Memory B cell (primary cell): ENCODE results near the gene SELPLG.
A peak's percentile ranks its signal among the peaks of the same experiment; 100 is the strongest.

ENCODE experiments used
- ATAC-seq: fragments of 150-1000 bp; cut with Tn5 transposase; 2 replicates; pipeline ENCODE4 v1.10.0; 2021; ENCODE audit warnings: low read depth, mild to moderate bottlenecking, moderate library complexity
- DNase-seq, 2 donors: peaks; one replicate each; pipeline ENCODE4 v3.0.0; 2022; ENCODE audit warnings: low spot score in 2 of 2
- H3K27ac Mint-ChIP-seq: one replicate; pipeline ENCODE4 v1.8.0; 2022; ENCODE audit warnings: mild to moderate bottlenecking, moderate library complexity, mixed read lengths
- H3K27me3 Mint-ChIP-seq: one replicate; pipeline ENCODE4 v1.8.0; 2022; ENCODE audit warnings: mixed read lengths
- H3K36me3 Mint-ChIP-seq: one replicate; pipeline ENCODE4 v1.8.0; 2022; ENCODE audit warnings: mild to moderate bottlenecking, mixed read lengths
- H3K4me1 Mint-ChIP-seq: one replicate; pipeline ENCODE4 v1.8.0; 2022; ENCODE audit warnings: mixed read lengths
- H3K4me3 Mint-ChIP-seq: one replicate; pipeline ENCODE4 v1.8.0; 2022; ENCODE audit warnings: mild to moderate bottlenecking, moderate library complexity, mixed read lengths
- H3K9me3 Mint-ChIP-seq: one replicate; pipeline ENCODE4 v1.8.0; 2022; ENCODE audit warnings: mixed read lengths

SELPLG gene

DNA sequence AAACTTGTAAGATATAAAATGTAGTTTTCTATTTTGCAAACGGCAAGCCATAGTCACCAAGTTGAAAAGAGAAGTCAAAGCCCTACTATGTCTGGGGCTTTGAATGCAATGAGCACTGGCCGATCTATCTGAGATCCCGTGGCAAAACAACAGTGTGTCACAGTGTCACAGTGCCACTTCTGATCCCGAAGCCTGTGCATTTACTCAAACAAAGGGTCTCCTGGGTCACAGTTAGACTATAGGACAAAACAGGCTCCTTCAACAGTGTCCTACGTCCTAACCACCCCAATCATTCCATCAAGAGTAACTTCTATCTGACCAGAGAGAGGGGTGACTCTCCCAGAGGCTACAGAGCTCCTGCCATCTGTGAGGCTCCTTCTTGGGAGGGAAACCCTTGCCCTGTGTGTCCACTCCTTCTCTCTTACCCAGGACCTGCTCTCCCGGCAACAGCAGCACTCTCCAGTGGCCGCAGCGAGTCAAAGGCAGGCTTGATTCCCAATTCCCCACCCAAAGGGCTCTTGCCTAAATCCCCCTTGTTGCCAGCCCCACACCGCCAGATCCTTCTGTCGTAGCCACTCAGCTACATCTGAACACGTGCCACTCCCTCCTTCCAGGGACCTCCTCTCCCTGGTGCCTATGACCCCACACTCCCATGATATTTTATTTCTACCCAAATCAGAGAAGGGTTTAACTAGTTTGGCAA, 14.0 kb upstream of the SELPLG start:
- peaks cover 35% of the 10 kb centered on the region for H3K36me3 Mint-ChIP-seq
- DNase-seq, result no peak
- no peak for ATAC-seq
- peak overlapping the region; percentile 92 for H3K27ac Mint-ChIP-seq
- H3K27me3 Mint-ChIP-seq, result no peaks in the 10 kb centered on the region
- no peaks in the 10 kb centered on the region for H3K9me3 Mint-ChIP-seq
- no peak overlapping the region for H3K4me3 Mint-ChIP-seq
- peaks cover 31% of the 10 kb centered on the region for H3K4me1 Mint-ChIP-seq

DNA sequence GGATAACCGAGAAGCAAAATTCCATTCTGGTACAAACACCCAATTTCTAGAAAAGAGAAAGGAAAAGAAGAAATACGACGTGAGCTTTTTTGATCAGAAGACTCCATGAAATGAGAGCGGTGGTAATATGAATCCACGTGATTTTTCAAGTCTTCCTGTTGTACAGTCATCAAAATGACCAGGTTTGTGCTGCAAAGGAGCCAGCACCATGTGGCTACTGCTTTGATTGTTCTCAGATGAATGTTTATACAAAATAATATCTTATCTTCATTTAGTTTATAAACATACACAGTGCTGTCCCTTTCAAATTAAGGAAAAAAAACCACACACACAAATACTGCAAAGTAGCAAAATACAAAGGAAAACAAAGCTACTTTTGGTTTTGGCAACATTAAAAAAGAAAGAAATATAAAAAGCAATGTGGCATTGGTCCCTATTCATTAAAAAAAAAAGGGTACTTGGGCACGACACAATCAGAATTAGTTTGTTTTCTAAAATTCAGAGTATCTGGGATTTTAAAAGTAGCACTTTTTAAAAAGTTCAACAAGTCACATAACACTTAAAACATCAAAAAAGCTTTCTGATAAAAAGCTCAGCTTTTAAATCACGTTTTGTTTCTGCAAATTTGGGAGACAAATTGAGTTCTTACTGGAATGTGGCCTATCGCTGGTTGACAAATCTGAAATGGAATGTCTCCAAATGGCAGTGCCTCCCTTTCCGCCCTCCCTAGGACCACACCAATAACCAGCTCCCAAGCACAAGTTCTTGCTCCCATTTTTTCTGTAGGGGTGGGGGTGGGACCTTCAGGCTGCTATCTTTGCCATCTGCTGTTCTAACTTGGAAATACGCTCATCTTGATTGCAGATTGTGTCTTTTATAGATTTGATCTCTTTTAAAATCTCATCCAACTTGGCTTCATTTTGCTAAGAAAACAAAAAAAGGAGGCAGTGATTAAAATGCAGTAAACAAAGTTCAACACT, 13.2 kb upstream of the SELPLG start:
- Mint-ChIP-seq H3K4me1 (peaks cover 33% of the 10 kb centered on the region), H3K4me3 (no peak overlapping the region), H3K27me3 (no peaks in the 10 kb centered on the region), H3K9me3 (no peaks in the 10 kb centered on the region), H3K36me3 (peaks cover 33% of the 10 kb centered on the region), H3K27ac (peak overlapping the region; percentile 92)
- DNase-seq (no peak), ATAC-seq (no peak)

DNA sequence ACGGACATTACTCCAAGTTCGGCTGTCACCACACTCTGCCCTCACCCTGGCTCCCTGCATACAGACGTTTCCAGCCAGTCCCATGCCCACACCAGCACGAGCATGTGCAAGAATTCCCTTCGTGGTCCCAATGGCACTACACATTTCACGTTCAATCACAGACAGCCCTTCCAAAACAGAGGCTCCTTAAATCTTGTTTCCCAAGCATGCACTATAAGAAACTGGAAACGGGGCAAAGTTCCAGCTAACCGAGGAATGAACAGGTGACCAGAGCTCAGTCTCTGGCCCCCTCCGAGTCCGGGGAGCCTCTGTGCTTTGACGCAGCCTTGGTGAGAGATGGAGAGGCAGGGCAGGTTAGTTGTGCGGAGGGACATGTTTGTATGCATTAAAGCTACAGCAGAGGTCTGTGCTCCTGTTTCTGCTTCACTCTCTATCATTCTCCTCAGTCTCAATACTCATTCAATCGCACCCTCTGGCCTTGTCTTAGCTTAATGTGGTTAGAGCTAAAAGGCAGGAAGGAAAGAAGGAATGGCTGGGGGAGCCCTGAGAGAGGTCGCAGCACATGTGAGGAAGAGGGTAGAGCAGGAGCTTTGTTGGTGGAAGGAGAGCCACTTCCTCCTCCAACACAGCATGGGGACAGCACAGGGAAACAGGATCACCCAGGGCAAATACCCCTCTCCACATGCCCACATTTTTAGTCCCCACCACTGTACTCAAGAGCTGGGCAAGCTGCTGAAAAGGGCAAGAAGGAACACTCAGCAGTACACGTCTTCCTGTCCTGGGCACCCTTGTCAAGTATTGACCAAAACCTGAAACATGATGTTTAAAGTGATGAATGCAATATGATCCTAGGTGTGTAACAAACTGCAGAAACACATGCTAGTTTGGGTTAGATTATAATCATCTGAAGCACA, 12.2 kb upstream of the SELPLG start:
- Mint-ChIP-seq H3K27me3 (no peaks in the 10 kb centered on the region), H3K36me3 (peaks cover 28% of the 10 kb centered on the region), H3K4me1 (peaks cover 42% of the 10 kb centered on the region), H3K9me3 (no peaks in the 10 kb centered on the region), H3K27ac (peak overlapping the region; percentile 59), H3K4me3 (no peak overlapping the region)
- DNase-seq (no peak), ATAC-seq (no peak)

DNA sequence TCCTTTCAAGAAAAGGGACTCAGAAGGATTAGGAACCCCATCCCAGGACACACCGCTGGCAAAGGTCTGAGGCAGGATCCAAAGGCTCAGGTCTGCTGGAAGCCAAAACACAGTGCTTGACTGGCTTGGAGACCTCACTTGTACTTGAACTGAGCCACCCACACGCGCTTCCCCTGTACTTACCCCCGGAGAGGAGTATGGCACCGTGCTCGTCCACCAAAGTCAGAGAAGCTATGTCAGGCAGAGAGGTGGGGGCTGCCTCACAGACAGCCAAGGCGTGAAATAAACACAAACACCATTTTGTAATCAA, 11.1 kb upstream of the SELPLG start:
- Mint-ChIP-seq H3K27ac (no peak overlapping the region), H3K4me1 (peaks cover 51% of the 10 kb centered on the region), H3K36me3 (peaks cover 33% of the 10 kb centered on the region)

DNA sequence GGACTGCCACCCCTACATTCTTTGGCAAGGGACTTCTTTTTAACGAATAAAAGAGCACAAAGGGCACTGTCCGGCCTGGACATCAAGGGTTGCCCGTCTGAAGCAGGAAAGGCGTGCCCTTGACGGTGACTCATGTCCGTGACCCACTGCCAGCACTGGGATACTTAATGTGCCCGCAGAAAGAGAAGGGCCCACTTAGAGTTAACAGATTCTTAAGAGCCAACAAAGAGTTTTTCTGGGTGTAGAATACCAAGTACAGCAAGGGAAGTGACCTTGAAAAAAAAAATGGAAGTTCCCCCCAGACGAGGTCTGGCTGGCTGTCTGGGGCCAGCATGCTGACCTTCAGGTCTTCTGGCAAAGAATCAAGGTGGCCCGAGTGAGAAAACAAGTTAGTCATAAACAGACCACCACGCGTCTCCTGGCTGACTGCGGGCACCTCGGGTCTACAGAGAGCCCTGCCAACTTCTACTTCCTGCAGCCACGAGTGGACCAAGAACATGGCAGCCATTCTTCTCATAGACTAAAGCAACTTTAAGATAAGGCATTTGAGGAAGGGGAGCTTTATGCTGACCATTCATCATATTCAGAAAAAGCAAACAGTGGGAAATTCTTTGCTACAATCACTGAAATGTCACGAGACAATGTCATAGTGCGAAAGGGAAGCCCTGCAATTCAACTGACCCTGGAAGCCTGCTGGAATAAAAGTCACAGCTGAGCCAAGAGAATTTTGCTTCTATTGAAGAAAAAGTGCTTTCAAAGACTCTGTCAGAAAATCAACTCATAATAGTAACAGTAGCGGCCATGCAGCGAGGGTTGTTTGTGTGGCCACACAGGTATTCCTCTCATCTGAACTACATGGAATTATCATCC, 10.5 kb upstream of the SELPLG start:
- H3K27ac Mint-ChIP-seq, result peak overlapping the region; percentile 73
- ATAC-seq, result no peak

More for the DNA sequence above, 11.1 kb upstream of the SELPLG start:
- no peaks in the 10 kb centered on the region for H3K27me3 Mint-ChIP-seq
- no peak overlapping the region for H3K4me3 Mint-ChIP-seq
- ATAC-seq (no peak), DNase-seq (no peak)
- H3K9me3 Mint-ChIP-seq, result no peaks in the 10 kb centered on the region

DNA sequence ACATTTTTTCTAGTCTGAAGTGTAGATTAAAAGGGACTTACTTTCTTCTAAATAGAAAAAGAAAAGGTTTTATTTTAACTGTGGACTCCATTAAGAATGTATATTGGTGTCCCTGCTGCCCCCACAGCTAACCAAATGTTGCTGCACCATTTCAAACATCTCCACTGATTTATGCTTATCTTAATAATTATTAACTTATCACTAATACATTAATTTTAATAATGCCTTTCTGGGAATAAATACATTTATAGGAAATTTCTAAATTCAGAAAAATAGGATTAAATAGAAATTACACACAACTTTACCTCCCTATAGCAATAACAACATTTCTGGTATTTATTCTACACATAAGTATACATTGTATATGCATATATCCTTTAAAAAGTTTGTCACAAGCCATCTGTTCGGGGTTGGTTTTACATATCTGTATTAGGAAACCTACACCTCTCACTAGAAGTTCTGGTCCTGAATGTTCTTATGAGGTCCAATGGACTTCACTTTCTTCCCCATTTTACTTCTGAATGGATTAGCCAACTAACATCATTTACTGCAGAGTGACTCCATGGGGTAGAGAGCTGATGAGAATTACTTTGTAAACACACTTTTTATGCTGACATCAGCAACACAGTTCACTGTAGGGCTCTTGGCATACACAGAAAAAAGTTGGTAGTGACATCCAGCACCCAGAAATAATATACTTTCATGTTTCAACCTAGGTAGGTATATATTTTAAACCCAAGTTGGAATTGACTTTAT, 9.4 kb upstream of the SELPLG start:
- peaks cover 59% of the 10 kb centered on the region for H3K4me1 Mint-ChIP-seq
- no peaks in the 10 kb centered on the region for H3K27me3 Mint-ChIP-seq
- ATAC-seq, result no peak
- peak overlapping the region; percentile 90 for H3K27ac Mint-ChIP-seq
- H3K4me3 Mint-ChIP-seq, result no peak overlapping the region
- no peaks in the 10 kb centered on the region for H3K9me3 Mint-ChIP-seq
- no peak for DNase-seq
- H3K36me3 Mint-ChIP-seq, result peaks cover 32% of the 10 kb centered on the region

More for the DNA sequence above, 10.5 kb upstream of the SELPLG start:
- peaks cover 33% of the 10 kb centered on the region for H3K36me3 Mint-ChIP-seq
- H3K4me3 Mint-ChIP-seq, result no peak overlapping the region
- no peak for DNase-seq
- H3K4me1 Mint-ChIP-seq, result peaks cover 51% of the 10 kb centered on the region
- H3K9me3 Mint-ChIP-seq, result no peaks in the 10 kb centered on the region
- no peaks in the 10 kb centered on the region for H3K27me3 Mint-ChIP-seq

DNA sequence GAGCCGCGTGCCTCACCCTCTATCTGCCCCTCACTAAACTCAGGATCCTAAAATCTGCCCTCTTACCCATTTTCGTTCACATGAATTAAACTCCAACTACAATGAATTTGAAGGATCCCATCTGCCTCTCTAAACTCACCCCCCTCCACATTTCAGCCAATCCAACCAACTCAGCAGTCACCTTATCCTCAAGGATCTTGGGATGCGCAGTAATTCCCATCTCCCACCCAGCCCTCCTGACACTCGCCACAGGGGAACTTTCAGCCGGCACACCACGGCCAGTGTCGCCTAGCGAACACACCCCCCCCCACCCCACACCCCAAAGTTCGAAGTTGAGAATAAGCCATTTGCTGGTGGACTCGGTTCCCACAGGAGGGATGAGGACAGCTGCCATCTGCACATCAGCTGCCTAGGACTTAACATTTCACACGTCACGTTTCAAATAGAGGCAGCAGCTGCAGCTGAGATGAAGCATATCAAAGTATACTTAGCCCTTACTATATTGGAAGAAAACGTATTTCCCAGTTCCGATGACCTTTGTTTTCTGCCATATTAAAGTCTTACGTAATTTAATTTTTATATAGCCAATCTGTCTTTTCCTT, 8.7 kb upstream of the SELPLG start:
- Mint-ChIP-seq H3K36me3 (peaks cover 30% of the 10 kb centered on the region), H3K4me3 (peak overlapping the region; percentile 56)
- ATAC-seq, result peak; percentile 67

DNA sequence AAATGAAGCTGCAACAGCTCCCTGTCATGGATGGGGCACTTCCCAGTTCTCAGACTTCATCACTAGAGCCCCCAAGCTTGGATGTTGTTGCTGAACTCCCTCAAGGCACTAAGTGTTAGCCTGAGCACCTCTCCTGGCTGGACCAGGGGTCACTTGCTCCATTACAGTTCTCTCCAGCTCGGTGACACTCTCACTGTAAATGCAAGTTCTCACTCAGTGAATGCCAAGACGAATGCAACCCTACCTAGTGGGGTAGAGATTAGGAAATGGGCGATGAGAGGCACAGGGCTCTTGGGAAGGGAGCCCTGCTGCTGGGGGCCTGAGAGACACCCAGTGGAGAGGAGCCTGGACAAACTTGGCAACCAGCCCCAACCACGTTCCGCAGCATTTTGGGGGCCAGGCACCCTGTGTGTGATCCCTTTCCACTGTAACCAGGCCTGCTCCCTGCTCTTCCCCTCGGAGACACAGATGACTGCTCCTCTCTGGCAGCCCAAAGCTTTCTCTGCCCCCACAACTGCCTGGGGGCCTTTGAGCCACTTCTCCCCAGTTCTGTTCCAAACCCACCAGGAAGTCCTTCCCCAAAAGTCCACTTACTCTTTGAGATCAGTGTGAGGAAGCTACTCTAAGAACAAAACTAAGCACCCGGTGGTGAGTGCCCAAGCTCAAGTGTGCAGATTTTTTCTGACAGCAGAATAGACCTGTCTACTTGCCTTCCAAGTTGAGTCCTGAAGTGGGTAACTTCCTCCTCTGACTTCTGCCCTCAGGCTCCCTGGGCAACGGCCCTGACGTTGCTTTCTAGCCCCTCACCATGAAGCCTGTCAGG, 8.0 kb upstream of the SELPLG start:
- Mint-ChIP-seq H3K27me3 (no peaks in the 10 kb centered on the region), H3K4me1 (peaks cover 56% of the 10 kb centered on the region), H3K4me3 (peak overlapping the region; percentile 56), H3K36me3 (peaks cover 28% of the 10 kb centered on the region), H3K9me3 (no peaks in the 10 kb centered on the region), H3K27ac (peak overlapping the region; percentile 90)
- DNase-seq (no peak), ATAC-seq (peak; percentile 42)

More for the DNA sequence above, 8.7 kb upstream of the SELPLG start:
- peaks cover 59% of the 10 kb centered on the region for H3K4me1 Mint-ChIP-seq
- H3K27ac Mint-ChIP-seq, result peak overlapping the region; percentile 90
- H3K9me3 Mint-ChIP-seq, result no peaks in the 10 kb centered on the region
- no peaks in the 10 kb centered on the region for H3K27me3 Mint-ChIP-seq
- no peak for DNase-seq

DNA sequence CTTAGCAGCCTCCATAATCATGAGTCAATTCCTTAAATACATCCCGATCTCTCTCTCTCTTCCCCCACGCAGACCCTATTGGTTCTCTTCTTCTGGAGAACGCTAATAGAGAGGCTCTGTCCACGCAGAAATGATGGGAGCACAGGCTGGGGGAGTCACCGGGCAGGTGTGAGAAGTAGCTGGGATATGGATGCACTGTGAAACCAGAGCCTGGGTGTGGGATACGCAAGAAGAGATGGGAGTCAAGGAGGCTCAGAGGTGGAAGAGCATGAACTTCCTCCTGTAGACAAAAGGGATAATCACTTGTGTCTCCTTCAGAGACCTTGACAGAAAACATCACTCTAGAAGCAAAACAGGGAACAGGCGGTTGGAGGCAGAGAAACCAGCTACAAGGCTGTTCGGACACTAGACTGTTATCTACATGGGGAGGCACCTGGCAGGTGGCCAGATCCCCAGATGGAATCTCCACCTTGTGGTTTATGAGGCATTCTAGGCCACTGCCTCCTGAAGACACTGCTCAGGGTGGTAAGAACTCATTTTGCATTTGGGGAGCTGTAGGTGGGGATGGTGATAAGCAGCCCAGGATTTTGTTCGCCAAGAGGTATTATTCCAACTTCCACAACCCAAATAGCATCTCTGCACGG, 7.2 kb upstream of the SELPLG start:
- peaks cover 54% of the 10 kb centered on the region for H3K4me1 Mint-ChIP-seq
- H3K27ac Mint-ChIP-seq, result peak overlapping the region; percentile 90
- no peaks in the 10 kb centered on the region for H3K27me3 Mint-ChIP-seq
- H3K9me3 Mint-ChIP-seq, result no peaks in the 10 kb centered on the region
- ATAC-seq (no peak), DNase-seq (no peak)
- peaks cover 25% of the 10 kb centered on the region for H3K36me3 Mint-ChIP-seq
- H3K4me3 Mint-ChIP-seq, result peak overlapping the region; percentile 14

DNA sequence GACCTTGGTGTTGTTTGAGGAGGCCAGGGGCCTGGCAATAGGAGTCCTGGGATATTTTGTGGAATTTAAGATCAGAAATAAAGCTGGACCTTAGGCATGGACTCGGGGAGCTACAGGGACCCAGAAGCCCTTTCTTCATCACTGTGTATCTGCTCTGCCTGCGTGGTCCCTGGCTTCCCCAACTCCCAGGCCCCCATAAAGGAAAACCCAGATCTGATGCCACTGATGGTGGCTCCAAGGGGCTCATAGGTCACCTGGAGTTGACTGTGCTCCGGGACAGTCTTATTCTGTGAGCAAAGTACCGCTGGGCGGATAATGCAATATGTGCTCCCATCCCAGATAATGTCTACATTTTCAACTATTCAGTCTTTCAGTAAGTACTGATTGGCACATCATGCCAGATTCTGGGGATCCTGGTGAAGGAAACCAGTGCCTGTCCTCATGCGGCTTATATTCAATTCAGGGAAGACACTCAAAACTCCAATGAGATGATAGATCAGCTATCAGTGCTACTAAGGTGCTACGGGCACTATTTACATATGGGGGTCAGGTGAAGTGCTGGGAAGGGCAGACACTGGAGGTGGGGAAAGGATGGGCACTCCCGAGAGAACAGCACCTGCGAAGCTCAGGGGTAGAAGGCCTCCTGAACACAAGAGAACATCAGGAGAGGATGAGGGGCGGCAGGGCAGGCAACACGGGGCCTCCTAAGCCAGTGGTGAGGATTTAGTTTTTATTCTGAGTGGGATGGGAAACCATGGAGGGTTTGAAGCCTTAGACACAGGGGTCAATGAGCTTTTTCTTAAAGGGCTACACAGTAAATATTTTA, 5.5 kb upstream of the SELPLG start:
- no peak for ATAC-seq
- Mint-ChIP-seq H3K27me3 (no peaks in the 10 kb centered on the region), H3K4me1 (peaks cover 53% of the 10 kb centered on the region), H3K4me3 (peak overlapping the region; percentile 27), H3K9me3 (no peaks in the 10 kb centered on the region), H3K27ac (peak overlapping the region; percentile 90), H3K36me3 (peaks cover 15% of the 10 kb centered on the region)
- no peak for DNase-seq
